Neural progenitor cell (in vitro differentiated cells): ENCODE data around the gene UBXN6.

ENCODE experiments used
- EZH2 ChIP-seq: fragments of 200-600 bp; sonication (generic); IDR thresholded peaks from 2 replicates; pipeline ENCODE4 v1.6.1; 2017; ENCODE audit warnings: antibody characterized with exemption, mild to moderate bottlenecking, moderate library complexity
- EZH2phosphoT487 ChIP-seq: fragments of 200-600 bp; sonication (generic); IDR thresholded peaks from 2 replicates; pipeline ENCODE4 v1.6.1; 2017; ENCODE audit warnings: antibody characterized with exemption
- TF ChIP-seq, protein P1 (sequence below): fragments of 200-600 bp; sonication (generic); IDR thresholded peaks from 2 replicates; pipeline ENCODE4 v1.5.1; 2017; ENCODE audit warnings: antibody characterized with exemption, mild to moderate bottlenecking

DNA sequence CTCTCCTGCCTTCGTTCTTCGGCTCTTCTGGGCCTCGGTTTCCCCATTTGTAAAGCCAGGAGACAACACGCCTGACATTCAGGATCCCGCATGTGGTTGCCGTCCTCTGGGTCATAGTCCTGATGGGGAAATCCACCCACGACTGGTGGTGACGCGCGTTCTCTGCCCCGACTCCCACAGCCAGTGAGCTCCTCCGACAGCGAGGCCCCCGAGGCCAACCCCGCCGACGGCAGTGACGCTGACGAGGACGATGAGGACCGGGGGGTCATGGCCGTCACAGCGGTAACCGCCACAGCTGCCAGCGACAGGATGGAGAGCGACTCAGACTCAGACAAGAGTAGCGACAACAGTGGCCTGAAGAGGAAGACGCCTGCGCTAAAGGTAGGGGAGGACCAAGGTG is 30.9 kb upstream of the UBXN6 start:
- TF ChIP-seq, protein P1, sequence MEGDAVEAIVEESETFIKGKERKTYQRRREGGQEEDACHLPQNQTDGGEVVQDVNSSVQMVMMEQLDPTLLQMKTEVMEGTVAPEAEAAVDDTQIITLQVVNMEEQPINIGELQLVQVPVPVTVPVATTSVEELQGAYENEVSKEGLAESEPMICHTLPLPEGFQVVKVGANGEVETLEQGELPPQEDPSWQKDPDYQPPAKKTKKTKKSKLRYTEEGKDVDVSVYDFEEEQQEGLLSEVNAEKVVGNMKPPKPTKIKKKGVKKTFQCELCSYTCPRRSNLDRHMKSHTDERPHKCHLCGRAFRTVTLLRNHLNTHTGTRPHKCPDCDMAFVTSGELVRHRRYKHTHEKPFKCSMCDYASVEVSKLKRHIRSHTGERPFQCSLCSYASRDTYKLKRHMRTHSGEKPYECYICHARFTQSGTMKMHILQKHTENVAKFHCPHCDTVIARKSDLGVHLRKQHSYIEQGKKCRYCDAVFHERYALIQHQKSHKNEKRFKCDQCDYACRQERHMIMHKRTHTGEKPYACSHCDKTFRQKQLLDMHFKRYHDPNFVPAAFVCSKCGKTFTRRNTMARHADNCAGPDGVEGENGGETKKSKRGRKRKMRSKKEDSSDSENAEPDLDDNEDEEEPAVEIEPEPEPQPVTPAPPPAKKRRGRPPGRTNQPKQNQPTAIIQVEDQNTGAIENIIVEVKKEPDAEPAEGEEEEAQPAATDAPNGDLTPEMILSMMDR, result no peak
- TF ChIP-seq EZH2phosphoT487, result no peak
- TF ChIP-seq EZH2, result no peak
